Lower leg skin (tissue), 4 donors: Measurements from ENCODE around the gene P2RY4. TPM values are rescaled to one million over a fixed set of nuclear protein-coding genes. Genes with fewer than 3 reads are reported as not detected.
"Not testable (repeated sequence)": the region's sequence is repeated elsewhere in the genome, so short reads cannot be mapped to it uniquely, and the experiment has no call there.

Experiments
- DNase-seq, 2 donors: peaks; one replicate each; pipeline ENCODE4 v3.0.0-alpha.2; 2019; ENCODE audit warnings: low spot score in 2 of 2
- H3K4me3 ChIP-seq: fragments of 200-600 bp; sonication (generic); 2 replicates; pipeline ENCODE4 v1.5.1; 2017; ENCODE audit warnings: mild to moderate bottlenecking, low read depth; ENCODE audit not compliant: poor library complexity, severe bottlenecking
- POLR2A ChIP-seq, 2 donors: fragments of 450-650 bp; IDR thresholded peaks; one replicate each; pipeline ENCODE4 v1.6.1; 2016 to 2017; ENCODE audit warnings: antibody characterized with exemption in 2 of 2, mild to moderate bottlenecking in 1 of 2, moderate library complexity in 1 of 2
- WGBS, 2 donors: methylation state at CpG; one replicate each; pipeline ENCODE4 v1.1.5; 2018; 5-methylcytosine and 5-hydroxymethylcytosine counted together
- intact Hi-C: fragments of 100-400 bp; cut with DNase I; formaldehyde crosslinking; loops from one replicate; pipeline ENCODE4 v1.15.0; 2023; ENCODE audit warnings: low total_unique reads
- total RNA-seq, 4 donors: library from RNA; depleted of rRNA; stranded (reverse); fragments of >200 nt; gene quantifications; one replicate each; pipeline ENCODE4 v1.1.0, GENCODE V29; 2016
- TF ChIP-seq, protein P1 (sequence below), 3 donors: fragments of 450-650 bp; IDR thresholded peaks; one replicate each; pipeline ENCODE4 v1.5.1; 2016; ENCODE audit warnings: antibody characterized with exemption in 3 of 3, mild to moderate bottlenecking in 3 of 3, moderate library complexity in 2 of 3

P2RY4 gene
- total RNA-seq, 4 donors from 2014 or later = 0.30 to 7.4 (median 3.9) TPM

GRCh38 chrX:70219938-70220764 is 39.9 kb downstream of the P2RY4 start:
- TF ChIP-seq POLR2A (IDR thresholded peaks at IDR 0.05) = no peak
- TF ChIP-seq, protein P1, sequence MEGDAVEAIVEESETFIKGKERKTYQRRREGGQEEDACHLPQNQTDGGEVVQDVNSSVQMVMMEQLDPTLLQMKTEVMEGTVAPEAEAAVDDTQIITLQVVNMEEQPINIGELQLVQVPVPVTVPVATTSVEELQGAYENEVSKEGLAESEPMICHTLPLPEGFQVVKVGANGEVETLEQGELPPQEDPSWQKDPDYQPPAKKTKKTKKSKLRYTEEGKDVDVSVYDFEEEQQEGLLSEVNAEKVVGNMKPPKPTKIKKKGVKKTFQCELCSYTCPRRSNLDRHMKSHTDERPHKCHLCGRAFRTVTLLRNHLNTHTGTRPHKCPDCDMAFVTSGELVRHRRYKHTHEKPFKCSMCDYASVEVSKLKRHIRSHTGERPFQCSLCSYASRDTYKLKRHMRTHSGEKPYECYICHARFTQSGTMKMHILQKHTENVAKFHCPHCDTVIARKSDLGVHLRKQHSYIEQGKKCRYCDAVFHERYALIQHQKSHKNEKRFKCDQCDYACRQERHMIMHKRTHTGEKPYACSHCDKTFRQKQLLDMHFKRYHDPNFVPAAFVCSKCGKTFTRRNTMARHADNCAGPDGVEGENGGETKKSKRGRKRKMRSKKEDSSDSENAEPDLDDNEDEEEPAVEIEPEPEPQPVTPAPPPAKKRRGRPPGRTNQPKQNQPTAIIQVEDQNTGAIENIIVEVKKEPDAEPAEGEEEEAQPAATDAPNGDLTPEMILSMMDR (IDR thresholded peaks at IDR 0.05) = no peak
- peak in 1 of 2 donors; percentile 71 for DNase-seq
- no peak overlapping the region for H3K4me3 ChIP-seq
- WGBS, 2 donors = 17 to 42% methylated on average over 5 of the region's 5 CpGs
- intact Hi-C loops = no loop called here

- DNase-seq, intact Hi-C loops: not testable (repeated sequence)
- WGBS, 2 donors = 50 to 58% methylated on average over 6 of the region's 6 CpGs
Observed at GRCh38 chrX:70209570-70209969, 50.4 kb downstream of the P2RY4 start.

DNA sequence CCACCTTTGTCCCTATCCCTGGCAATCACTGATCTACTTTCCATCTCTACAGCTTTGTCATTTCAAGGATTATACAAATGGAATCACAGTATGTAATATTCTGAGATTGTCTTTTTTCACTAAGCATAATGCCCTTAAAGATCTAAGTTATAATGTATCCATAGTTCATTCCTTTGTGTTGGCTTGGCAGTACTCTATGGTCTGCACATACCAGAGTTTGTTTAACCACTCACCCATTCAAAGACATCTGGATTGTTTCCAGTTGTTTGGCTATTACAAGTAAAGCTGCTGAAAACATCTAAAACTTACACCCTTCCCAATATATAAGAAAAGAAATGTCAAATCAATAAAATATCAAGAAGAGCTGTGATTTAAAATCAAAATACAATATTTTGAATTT is 51.5 kb downstream of the P2RY4 start:
- no peak for DNase-seq
- intact Hi-C loops = no loop called here
- H3K4me3 ChIP-seq = no peak overlapping the region
- no peak for TF ChIP-seq POLR2A (IDR thresholded peaks at IDR 0.05)
- TF ChIP-seq, protein P1 (IDR thresholded peaks at IDR 0.05) = no peak

More at GRCh38 chrX:70209570-70209969, 50.4 kb downstream of the P2RY4 start:
- H3K4me3 ChIP-seq = not testable (repeated sequence)

Other genes starting within 250 kb of the P2RY4 start
- gene AWAT2, start 210.3 kb downstream of the P2RY4 start, total RNA-seq = 10 to 100 TPM in 2 of 4 donors, 1 to 10 TPM in 1, under 1 TPM in 1; 0.88 to 10.8 (median 6.3) TPM
- gene OTUD6A, start 197.7 kb downstream of the P2RY4 start, total RNA-seq = not detected
- gene IGBP1, start 126.8 kb downstream of the P2RY4 start, total RNA-seq = 10 to 100 TPM; 74.1 to 97.1 (median 87.1) TPM
- gene DGAT2L6, start 82.7 kb downstream of the P2RY4 start, total RNA-seq = 10 to 100 TPM in 2 of 4 donors, 1 to 10 TPM in 1, under 1 TPM in 1; 0.42 to 24.9 (median 12.3) TPM
- gene AWAT1, start 25.5 kb downstream of the P2RY4 start, total RNA-seq = 1 to 10 TPM in 2 of 4 donors, under 1 TPM in 2; 0.46 to 6.2 (median 1.7) TPM
- under 1 TPM in 1 of 4 donors, not detected in 3; 0.25 TPM for gene ARR3, start 8.1 kb upstream of the P2RY4 start, total RNA-seq
- gene RAB41, start 22.0 kb upstream of the P2RY4 start, total RNA-seq = not detected
- gene PDZD11, start 29.7 kb upstream of the P2RY4 start, total RNA-seq = 10 to 100 TPM; 19.9 to 35.3 (median 33.2) TPM
- gene KIF4A, start 29.9 kb upstream of the P2RY4 start, total RNA-seq = 1 to 10 TPM in 2 of 4 donors, under 1 TPM in 2; 0.39 to 1.8 (median 0.99) TPM
- gene GDPD2, start 163.1 kb upstream of the P2RY4 start, total RNA-seq = 10 to 100 TPM; 12.8 to 32.9 (median 22.8) TPM
- 10 to 100 TPM; 26.1 to 40.2 (median 35.9) TPM for gene DLG3, start 184.6 kb upstream of the P2RY4 start, total RNA-seq